ENCODE results near the gene RNASEH2A.

DNA sequence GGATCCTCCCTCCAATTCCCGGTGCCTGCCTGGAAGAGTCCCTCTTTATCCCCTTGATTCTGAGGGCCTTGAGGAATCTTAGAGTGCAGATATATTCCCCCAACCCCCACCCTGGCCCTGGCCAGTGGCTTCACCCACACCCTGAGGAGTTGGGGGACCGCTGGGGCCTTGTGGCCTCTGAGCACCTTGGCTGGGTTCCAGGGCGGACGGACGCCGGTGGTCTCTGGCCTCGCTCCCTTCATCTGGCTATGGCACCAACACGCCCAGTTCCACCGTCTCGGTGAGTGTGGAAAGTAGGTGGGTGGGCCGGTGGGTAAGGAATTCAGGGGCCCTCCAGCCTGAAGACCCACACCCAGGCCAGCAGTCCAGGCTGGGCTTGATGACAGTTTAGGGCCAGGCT is 36.9 kb downstream of the RNASEH2A start:
- TF ChIP-seq EZH2 (IDR thresholded peaks at IDR 0.05; ENCODE audit: insufficient read depth, poor library complexity, severe bottlenecking): no peak
- no peak for TF ChIP-seq EZH2phosphoT487 (IDR thresholded peaks at IDR 0.05; ENCODE audit: insufficient read depth, low read depth)
